ENCODE results near the gene KLHL13.

- TF ChIP-seq, protein P1, sequence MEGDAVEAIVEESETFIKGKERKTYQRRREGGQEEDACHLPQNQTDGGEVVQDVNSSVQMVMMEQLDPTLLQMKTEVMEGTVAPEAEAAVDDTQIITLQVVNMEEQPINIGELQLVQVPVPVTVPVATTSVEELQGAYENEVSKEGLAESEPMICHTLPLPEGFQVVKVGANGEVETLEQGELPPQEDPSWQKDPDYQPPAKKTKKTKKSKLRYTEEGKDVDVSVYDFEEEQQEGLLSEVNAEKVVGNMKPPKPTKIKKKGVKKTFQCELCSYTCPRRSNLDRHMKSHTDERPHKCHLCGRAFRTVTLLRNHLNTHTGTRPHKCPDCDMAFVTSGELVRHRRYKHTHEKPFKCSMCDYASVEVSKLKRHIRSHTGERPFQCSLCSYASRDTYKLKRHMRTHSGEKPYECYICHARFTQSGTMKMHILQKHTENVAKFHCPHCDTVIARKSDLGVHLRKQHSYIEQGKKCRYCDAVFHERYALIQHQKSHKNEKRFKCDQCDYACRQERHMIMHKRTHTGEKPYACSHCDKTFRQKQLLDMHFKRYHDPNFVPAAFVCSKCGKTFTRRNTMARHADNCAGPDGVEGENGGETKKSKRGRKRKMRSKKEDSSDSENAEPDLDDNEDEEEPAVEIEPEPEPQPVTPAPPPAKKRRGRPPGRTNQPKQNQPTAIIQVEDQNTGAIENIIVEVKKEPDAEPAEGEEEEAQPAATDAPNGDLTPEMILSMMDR (IDR thresholded peaks at IDR 0.05) = no peak
- no peak for TF ChIP-seq POLR2A (IDR thresholded peaks at IDR 0.05)
Measured at GRCh38 chrX:118148737-118149136, 32.1 kb upstream of the KLHL13 start.
